ENCODE measurements around the gene RAPGEF3.

- TF ChIP-seq CTCF (IDR thresholded peaks at IDR 0.05 in 2 of 3, conservative IDR thresholded peaks at IDR 0.05 in 1 of 3; ENCODE audit: insufficient read depth in 2 of 3, low read depth in 1 of 3, low read length in 3 of 3) (no peak), POLR2H (tag; IDR thresholded peaks at IDR 0.05; ENCODE audit: low read depth) (no peak), GTF2A2 (tag; IDR thresholded peaks at IDR 0.05) (no peak), CHCHD3 (CRISPR knock-in tag; IDR thresholded peaks at IDR 0.05) (no peak), NR2C2 (CRISPR knock-in tag; IDR thresholded peaks at IDR 0.05) (no peak), NR2C2 (tag; IDR thresholded peaks at IDR 0.05) (no peak), NFIC (IDR thresholded peaks at IDR 0.05) (no peak)
These were observed 20.6 kb downstream of the RAPGEF3 start for GRCh38 chr12:47737936-47738594.
